GM23338 (cell line): ENCODE data around the gene SLC44A4. TPM values are rescaled to one million over a fixed set of nuclear protein-coding genes. Genes with fewer than 3 reads are reported as not detected.
"Not testable (repeated sequence)": the region's sequence is repeated elsewhere in the genome, so short reads cannot be mapped to it uniquely, and the experiment has no call there.

Source experiments
- ATAC-seq: fragments of 200-7000 bp; cut with Tn5 transposase; 3 replicates; pipeline ENCODE4 v1.9.1; 2020
- DNase-seq: peaks from one replicate; pipeline ENCODE4 v3.0.0-alpha.2; 2015; ENCODE audit warnings: low spot score
- H2AFZ ChIP-seq: fragments of 200-600 bp; sonication (generic); 2 replicates; pipeline ENCODE4 v1.8.0; 2016; ENCODE audit warnings: antibody characterized with exemption, mild to moderate bottlenecking, moderate library complexity
- H3F3A ChIP-seq: fragments of 200-600 bp; sonication (generic); replicated peaks from 2 replicates; pipeline ENCODE4 v1.8.0; 2017; ENCODE audit warnings: antibody characterized with exemption, mixed run types, low read depth
- H3K27ac ChIP-seq: fragments of 200-600 bp; sonication (generic); 2 replicates; pipeline ENCODE4 v1.6.1; 2016; ENCODE audit warnings: low read depth
- H3K27me3 ChIP-seq: fragments of 200-600 bp; sonication (generic); 2 replicates; pipeline ENCODE4 v1.8.0; 2016; ENCODE audit warnings: mild to moderate bottlenecking, mixed run types, moderate library complexity; ENCODE audit not compliant: insufficient read depth
- H3K36me3 ChIP-seq: fragments of 200-600 bp; sonication (generic); 2 replicates; pipeline ENCODE4 v1.8.0; 2016; ENCODE audit warnings: mild to moderate bottlenecking; ENCODE audit not compliant: insufficient read depth
- H3K4me1 ChIP-seq: fragments of 200-600 bp; sonication (generic); 2 replicates; pipeline ENCODE4 v1.8.0; 2016; ENCODE audit warnings: mild to moderate bottlenecking, moderate library complexity; ENCODE audit not compliant: insufficient read depth
- H3K4me2 ChIP-seq: fragments of 200-600 bp; sonication (generic); 2 replicates; pipeline ENCODE4 v1.7.1; 2017; ENCODE audit warnings: mixed run types
- H3K4me3 ChIP-seq: fragments of 200-600 bp; sonication (generic); 2 replicates; pipeline ENCODE4 v1.6.1; 2016; ENCODE audit warnings: mixed run types
- H3K79me2 ChIP-seq: fragments of 200-600 bp; sonication (generic); replicated peaks from 2 replicates; pipeline ENCODE4 v1.8.0; 2017; ENCODE audit warnings: mild to moderate bottlenecking; ENCODE audit not compliant: insufficient read depth
- H3K9me2 ChIP-seq: fragments of 200-600 bp; sonication (generic); 2 replicates; pipeline ENCODE4 v1.8.0; 2017; ENCODE audit not compliant: insufficient read depth
- H4K20me1 ChIP-seq: fragments of 200-600 bp; sonication (generic); replicated peaks from 2 replicates; pipeline ENCODE4 v1.8.0; 2017; ENCODE audit warnings: mild to moderate bottlenecking; ENCODE audit not compliant: insufficient read depth
- H3K27ac Mint-ChIP-seq: 2 replicates; pipeline ENCODE4 v1.8.0; 2020; ENCODE audit warnings: inconsistent platforms, mild to moderate bottlenecking, moderate library complexity, mixed read lengths
- H3K27me3 Mint-ChIP-seq: 3 replicates; pipeline ENCODE4 v1.8.0; 2022; ENCODE audit warnings: low read depth, mild to moderate bottlenecking, moderate library complexity, mixed read lengths, inconsistent platforms; ENCODE audit not compliant: insufficient read depth, poor library complexity
- H3K36me3 Mint-ChIP-seq: 3 replicates; pipeline ENCODE4 v1.8.0; 2021; ENCODE audit warnings: low read depth, mild to moderate bottlenecking, inconsistent platforms, moderate library complexity, mixed read lengths
- H3K4me1 Mint-ChIP-seq: 3 replicates; pipeline ENCODE4 v1.8.0; 2020; ENCODE audit warnings: mild to moderate bottlenecking, inconsistent platforms, mixed read lengths
- H3K4me3 Mint-ChIP-seq: 3 replicates; pipeline ENCODE4 v1.8.0; 2021; ENCODE audit warnings: moderate library complexity, mild to moderate bottlenecking, inconsistent platforms, mixed read lengths
- H3K9me3 Mint-ChIP-seq: 3 replicates; pipeline ENCODE4 v1.8.0; 2020; ENCODE audit warnings: moderate library complexity, mild to moderate bottlenecking, inconsistent platforms, mixed read lengths
- CREB1 ChIP-seq: fragments of 250-450 bp; sonication (Bioruptor Pico); IDR thresholded peaks from 2 replicates; pipeline ENCODE4 v1.5.0; 2020; ENCODE audit warnings: low read depth, mild to moderate bottlenecking, moderate library complexity
- ETS1 ChIP-seq: IDR thresholded peaks from 2 replicates; pipeline ENCODE4 v1.6.1; 2016; ENCODE audit warnings: antibody characterized with exemption
- EZH2 ChIP-seq: fragments of 200-600 bp; sonication (generic); IDR thresholded peaks from one replicate; pipeline ENCODE4 v1.8.0; 2017; ENCODE audit warnings: antibody characterized with exemption, mild to moderate bottlenecking, low read depth; ENCODE audit not compliant: unreplicated experiment
- NANOG ChIP-seq: IDR thresholded peaks from 2 replicates; pipeline ENCODE4 v1.6.1; 2016; ENCODE audit warnings: antibody characterized with exemption, borderline replicate concordance
- POLR2AphosphoS5 ChIP-seq: IDR thresholded peaks from 2 replicates; pipeline ENCODE4 v1.6.1; 2016; ENCODE audit warnings: antibody characterized with exemption, low read depth
- REST ChIP-seq: IDR thresholded peaks from one replicate; pipeline ENCODE4 v1.6.1; 2018; ENCODE audit warnings: antibody characterized with exemption; ENCODE audit not compliant: unreplicated experiment
- ZNF331 ChIP-seq: fragments of 250-450 bp; sonication (Bioruptor Pico); IDR thresholded peaks from 2 replicates; pipeline ENCODE4 v1.5.0; 2020; ENCODE audit warnings: low read depth, mild to moderate bottlenecking, moderate library complexity
- ZNF462 ChIP-seq: fragments of 250-450 bp; sonication (Bioruptor Pico); IDR thresholded peaks from 2 replicates; pipeline ENCODE4 v1.5.0; 2020; ENCODE audit warnings: mild to moderate bottlenecking, moderate library complexity
- polyA plus RNA-seq: library from polyadenylated mRNA; unstranded; fragments of >200 nt; fragmentation: Nextera tagmentation; extraction: Ambion mirVana; gene quantifications from 2 replicates; pipeline ENCODE4 v1.2.1, GENCODE V29; 2016
- total RNA-seq: library from RNA; depleted of rRNA; stranded (reverse); fragments of >200 nt; shearing (Covaris generic); gene quantifications from 2 replicates; pipeline ENCODE4 v1.2.3, GENCODE V29; 2014

The SLC44A4 gene
- total and polyA plus RNA-seq, 2 experiments from 2014 or later = 1.1 to 3.7 TPM

DNA sequence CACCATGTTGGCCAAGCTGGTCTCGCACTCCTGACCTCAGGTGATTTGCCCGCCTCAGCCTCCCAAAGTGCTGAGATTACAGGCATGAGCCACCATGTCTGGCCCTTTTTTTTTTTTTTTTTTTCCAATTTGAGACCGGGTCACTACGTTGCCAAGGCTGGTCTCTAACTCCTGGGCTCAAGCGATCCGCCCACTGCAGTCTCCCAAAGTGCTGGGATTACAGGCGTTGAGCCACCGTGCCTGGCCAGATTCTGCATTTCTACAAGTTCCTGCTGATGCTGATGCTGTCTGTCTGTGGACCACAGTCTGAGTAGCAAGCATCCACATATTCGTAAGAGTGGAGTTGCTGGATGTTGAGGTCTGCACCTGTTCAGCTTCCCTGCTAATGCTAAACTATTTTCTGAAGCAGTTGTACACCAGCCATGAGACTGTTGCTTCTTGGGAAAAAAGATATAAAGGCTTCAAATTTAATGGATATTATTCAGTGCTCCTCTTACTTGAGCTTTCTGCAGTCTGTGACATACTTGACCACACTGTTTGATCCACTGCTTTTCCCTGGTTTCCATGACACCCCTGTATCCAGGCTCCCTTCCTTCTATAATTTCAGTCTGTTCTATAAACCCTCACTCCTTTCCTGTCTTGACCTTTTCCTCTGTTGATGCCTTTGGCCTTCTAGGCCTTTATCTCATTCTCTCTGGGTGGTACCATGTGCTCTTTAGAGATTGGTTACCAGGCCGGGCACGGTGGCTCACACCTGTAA, 33.2 kb upstream of the SLC44A4 start:
- H3K27me3 Mint-ChIP-seq = peaks cover 2% of the 10 kb centered on the region
- Histone ChIP-seq H3K4me3 (no peak overlapping the region), H3K4me1 (no peaks in the 10 kb centered on the region), H3K79me2 (no peaks in the 10 kb centered on the region), H3K9me2 (no peaks in the 10 kb centered on the region), H3K4me2 (no peak overlapping the region), H4K20me1 (no peaks in the 10 kb centered on the region), H3F3A (no peaks in the 10 kb centered on the region), H3K27ac (no peak overlapping the region), H3K27me3 (no peaks in the 10 kb centered on the region), H3K36me3 (no peaks in the 10 kb centered on the region), H2AFZ (no peak overlapping the region)
- no peaks in the 10 kb centered on the region for H3K36me3 Mint-ChIP-seq
- no peak for TF ChIP-seq REST
- TF ChIP-seq CREB1 (CRISPR knock-in tag) = no peak
- TF ChIP-seq ETS1 = no peak
- TF ChIP-seq ZNF462 = no peak
- TF ChIP-seq POLR2AphosphoS5 = no peak
- TF ChIP-seq ZNF331 (CRISPR knock-in tag) = no peak
- TF ChIP-seq NANOG = no peak
- TF ChIP-seq EZH2 = no peak
- no peaks in the 10 kb centered on the region for H3K4me1 Mint-ChIP-seq
- H3K4me3 Mint-ChIP-seq = no peak overlapping the region
- no peaks in the 10 kb centered on the region for H3K9me3 Mint-ChIP-seq
- no peak overlapping the region for H3K27ac Mint-ChIP-seq
- no peak for ATAC-seq
- DNase-seq = no peak

GRCh38 chr6:31909298-31909697, 30.5 kb upstream of the SLC44A4 start:
- not testable (repeated sequence) for H3K36me3 Mint-ChIP-seq, H3K9me2 ChIP-seq, H3K4me1 Mint-ChIP-seq, H3K9me3 Mint-ChIP-seq, H3K27me3 ChIP-seq, DNase-seq, ATAC-seq, H2AFZ ChIP-seq, H3K27me3 Mint-ChIP-seq, H3K27ac Mint-ChIP-seq, H4K20me1 ChIP-seq, H3F3A ChIP-seq, H3K36me3 ChIP-seq, H3K4me2 ChIP-seq, H3K27ac ChIP-seq, H3K4me3 ChIP-seq, H3K4me3 Mint-ChIP-seq, H3K79me2 ChIP-seq
- H3K4me1 ChIP-seq = peaks cover 12% of the 10 kb centered on the region
